ENCODE results near the gene SRP68. TPM values are rescaled to one million over a fixed set of nuclear protein-coding genes. Genes with fewer than 3 reads are reported as not detected.
A peak's percentile ranks its signal among the peaks of the same experiment; 100 is the strongest.

Gene SRP68
- total and polyA plus RNA-seq, 2 of the 8 experiments (the other 6 are each of a cell fraction or from before 2014, with no cell fraction given) = 57.7 to 83.5 TPM

GRCh38 chr17:76013377-76013932 is 58.9 kb downstream of the SRP68 start:
- Histone ChIP-seq H4K91ac (replicated peaks; ENCODE audit: insufficient read length, low read length) (peak overlapping the region; percentile 85), H2AFZ (ENCODE audit: low read length) (no peak overlapping the region), H3K79me1 (ENCODE audit: low read depth, low read length) (no peaks in the 10 kb centered on the region), H3K23me2 (ENCODE audit: low read depth, low read length) (no peaks in the 10 kb centered on the region), H3K36me3 (ENCODE audit: control insufficient read depth in 2 of 4, insufficient read depth in 4 of 4, low read length in 3 of 4) (no peaks in the 10 kb centered on the region), H2BK120ac (replicated peaks; ENCODE audit: low read depth, low read length) (no peak overlapping the region), H2BK15ac (ENCODE audit: low read length) (peak overlapping the region; percentile 61; the same call in 1 of the 2 replicates), H3K18ac (ENCODE audit: extremely low read depth, low read length) (no peak overlapping the region), H2BK5ac (ENCODE audit: low read depth, low read length) (no peak overlapping the region), H3K4me2 (ENCODE audit: insufficient read depth in 1 of 2, low read depth in 2 of 2, low read length in 2 of 2) (no peak overlapping the region; a peak in 1 of 4 replicates), H3K4ac (replicated peaks; ENCODE audit: insufficient read length, low read depth, low read length) (no peak overlapping the region), H3K79me2 (ENCODE audit: control insufficient read depth in 1 of 2, insufficient read depth in 2 of 2, low read length in 2 of 2) (no peaks in the 10 kb centered on the region), H3K14ac (ENCODE audit: insufficient read length) (no peak overlapping the region), H3K23ac (ENCODE audit: insufficient read length) (no peak overlapping the region), H3K9me3 (ENCODE audit: insufficient read depth in 2 of 2, low read depth in 1 of 2, low read length in 1 of 2) (no peaks in the 10 kb centered on the region; a peak in 1 of 4 replicates), H3K27ac (ENCODE audit: low read depth, low read length) (no peak overlapping the region), H3K4me3 (ENCODE audit: extremely low read depth in 1 of 4, insufficient read depth in 2 of 4, low read depth in 3 of 4, low read length in 4 of 4) (no peak overlapping the region), H3K56ac (replicated peaks; ENCODE audit: insufficient read length, low read depth, low read length) (no peak overlapping the region), H2BK20ac (ENCODE audit: low read length) (no peak overlapping the region), H4K8ac (ENCODE audit: extremely low read depth, insufficient read depth, low read length) (no peak overlapping the region; the same call in 1 of the 2 replicates), H4K20me1 (replicated peaks in 1 of 2; ENCODE audit: control insufficient read depth in 1 of 2, insufficient read depth in 2 of 2, low read length in 2 of 2) (no peaks in the 10 kb centered on the region), H2AK5ac (ENCODE audit: low read depth, low read length) (no peak overlapping the region), H3K4me1 (replicated peaks in 1 of 4; ENCODE audit: control insufficient read depth in 3 of 4, insufficient read depth in 4 of 4, low read length in 3 of 4) (peaks cover 0 to 2% (median under 1%) of the 10 kb centered on the region in 4 experiments; a peak in 3 of 7 replicates), H3K27me3 (replicated peaks in 1 of 4; ENCODE audit: control insufficient read depth in 3 of 4, extremely low read depth in 1 of 4, insufficient read depth in 3 of 4, low read length in 3 of 4) (no peaks in the 10 kb centered on the region; a peak in 1 of 7 replicates), H4K5ac (ENCODE audit: insufficient read length, low read depth, low read length) (no peak overlapping the region), H2BK12ac (ENCODE audit: low read depth, low read length) (peak overlapping the region; percentile 33; the same call in 1 of the 2 replicates), H3K9ac (replicated peaks in 1 of 4; ENCODE audit: extremely low read depth in 1 of 4, low read depth in 3 of 4, low read length in 3 of 4) (no peak overlapping the region)
- TF ChIP-seq FOSL1 (IDR thresholded peaks at IDR 0.05; ENCODE audit: insufficient read depth, low read depth, low read length) (no peak), BACH1 (IDR thresholded peaks at IDR 0.05; ENCODE audit: low read length) (no peak), MAFK (IDR thresholded peaks at IDR 0.05; ENCODE audit: low read depth, low read length) (no peak), EP300 (IDR thresholded peaks at IDR 0.05; ENCODE audit: borderline replicate concordance in 1 of 2, low read depth in 2 of 2, low read length in 2 of 2) (no peak), CBX8 (IDR thresholded peaks at IDR 0.05; ENCODE audit: borderline replicate concordance, low read depth, low read length) (no peak)
- ChIA-PET POLR2A (ENCODE audit: partially characterized antibody) (interaction anchor here (0.9 to 2.0 kb wide), 9 partner anchors 9 to 112 kb away, joined by 3 to 9 read pairs (median 4); partner anchors contain the start of genes MRPL38 and ZACN), CTCF (ENCODE audit: partially characterized antibody) (interaction anchor here (0.6 to 32.0 kb wide), 35 partner anchors 9 to 617 kb away, joined by 3 to 885 read pairs (median 5); partner anchors contain the start of genes CDK3, EVPL, MRPL38 and TRIM47)
- no peak for DNase-seq (ENCODE audit: low read depth in 1 of 2, low spot score in 2 of 2)
- FAIRE-seq = no peak
- WGBS, 2 experiments (ENCODE audit: extremely low coverage in 1 of 2, insufficient coverage in 1 of 2, insufficient read length in 1 of 2, insufficient replicate concordance in 2 of 2, low coverage in 1 of 2, low lambda C conversion rate in 2 of 2, missing lambda C conversion rate in 1 of 2) = 92% methylated on average over 15 of the region's 15 CpGs; no CpG with 5 or more reads in 1 of the 2 experiments

Measured in H1 (cell line).